Type B pancreatic cell (in vitro differentiated cells): ENCODE results near the gene DHRS2. TPM values are rescaled to one million over a fixed set of nuclear protein-coding genes. Genes with fewer than 3 reads are reported as not detected.

Experiments used
- DNase-seq: peaks from one replicate; pipeline ENCODE4 v3.0.0; 2021; ENCODE audit warnings: mixed read lengths; ENCODE audit not compliant: unreplicated experiment; ENCODE audit errors: extremely low spot score
- H3K27ac Mint-ChIP-seq: 2 replicates; pipeline ENCODE4 v1.8.0; 2021; ENCODE audit warnings: mild to moderate bottlenecking, mixed read lengths
- H3K27me3 Mint-ChIP-seq: 2 replicates; pipeline ENCODE4 v1.8.0; 2021; ENCODE audit warnings: mixed read lengths
- H3K36me3 Mint-ChIP-seq: 2 replicates; pipeline ENCODE4 v1.8.0; 2021; ENCODE audit warnings: mixed read lengths
- H3K4me1 Mint-ChIP-seq: one replicate; pipeline ENCODE4 v1.8.0; 2021; ENCODE audit warnings: mixed read lengths; ENCODE audit not compliant: unreplicated experiment
- H3K4me3 Mint-ChIP-seq: 2 replicates; pipeline ENCODE4 v1.8.0; 2021; ENCODE audit warnings: mild to moderate bottlenecking, mixed read lengths
- H3K9me3 Mint-ChIP-seq: 2 replicates; pipeline ENCODE4 v1.8.0; 2021; ENCODE audit warnings: mixed read lengths
- CTCF ChIP-seq: fragments of 200-600 bp; sonication (generic); conservative IDR thresholded peaks from 2 replicates; pipeline ENCODE4 v1.5.0; 2021; ENCODE audit warnings: antibody characterized with exemption, mild to moderate bottlenecking
- total RNA-seq: library from RNA; stranded (reverse); gene quantifications from 2 replicates; pipeline ENCODE4 v1.2.1, GENCODE V29; 2021; ENCODE audit warnings: low replicate concordance

DHRS2 gene
- total RNA-seq, 1 donor from 2014 or later = 1.4 TPM

- Mint-ChIP-seq H3K27ac (no peak overlapping the region), H3K36me3 (no peaks in the 10 kb centered on the region), H3K4me1 (no peaks in the 10 kb centered on the region), H3K27me3 (peaks cover 4% of the 10 kb centered on the region), H3K9me3 (no peaks in the 10 kb centered on the region), H3K4me3 (no peak overlapping the region)
- TF ChIP-seq CTCF = no peak
- DNase-seq = no peak
Measured at GRCh38 chr14:23600322-23600707, 35.8 kb upstream of the DHRS2 start.

GRCh38 chr14:23600806-23601205 lies 35.4 kb upstream of the DHRS2 start:
- Mint-ChIP-seq H3K27me3 (peaks cover 6% of the 10 kb centered on the region), H3K36me3 (no peaks in the 10 kb centered on the region), H3K27ac (no peak overlapping the region), H3K4me1 (no peaks in the 10 kb centered on the region), H3K9me3 (no peaks in the 10 kb centered on the region), H3K4me3 (no peak overlapping the region)
- no peak for DNase-seq
- TF ChIP-seq CTCF = no peak

- Mint-ChIP-seq H3K27ac (no peak overlapping the region), H3K36me3 (no peaks in the 10 kb centered on the region), H3K4me1 (no peaks in the 10 kb centered on the region), H3K27me3 (peaks cover 9% of the 10 kb centered on the region), H3K9me3 (no peaks in the 10 kb centered on the region), H3K4me3 (no peak overlapping the region)
- TF ChIP-seq CTCF = no peak
- no peak for DNase-seq
Measured at GRCh38 chr14:23601424-23601823, 34.7 kb upstream of the DHRS2 start.

GRCh38 chr14:23601845-23602180 lies 34.4 kb upstream of the DHRS2 start:
- H3K27ac Mint-ChIP-seq = no peak overlapping the region
- no peaks in the 10 kb centered on the region for H3K9me3 Mint-ChIP-seq
- no peak for TF ChIP-seq CTCF
- DNase-seq = no peak
- peaks cover 13% of the 10 kb centered on the region for H3K27me3 Mint-ChIP-seq
- H3K4me1 Mint-ChIP-seq = no peaks in the 10 kb centered on the region
- no peak overlapping the region for H3K4me3 Mint-ChIP-seq
- H3K36me3 Mint-ChIP-seq = no peaks in the 10 kb centered on the region

GRCh38 chr14:23602181-23603095 lies 33.7 kb upstream of the DHRS2 start:
- peaks cover 16% of the 10 kb centered on the region for H3K27me3 Mint-ChIP-seq
- no peaks in the 10 kb centered on the region for H3K9me3 Mint-ChIP-seq
- no peak for DNase-seq
- no peak for TF ChIP-seq CTCF
- H3K4me3 Mint-ChIP-seq = no peak overlapping the region
- no peak overlapping the region for H3K27ac Mint-ChIP-seq
- no peaks in the 10 kb centered on the region for H3K36me3 Mint-ChIP-seq
- no peaks in the 10 kb centered on the region for H3K4me1 Mint-ChIP-seq
